ENCODE measurements around the gene NELL2.
"Not testable (repeated sequence)": the region's sequence is repeated elsewhere in the genome, so short reads cannot be mapped to it uniquely, and the experiment has no call there.

The NELL2 gene

DNA sequence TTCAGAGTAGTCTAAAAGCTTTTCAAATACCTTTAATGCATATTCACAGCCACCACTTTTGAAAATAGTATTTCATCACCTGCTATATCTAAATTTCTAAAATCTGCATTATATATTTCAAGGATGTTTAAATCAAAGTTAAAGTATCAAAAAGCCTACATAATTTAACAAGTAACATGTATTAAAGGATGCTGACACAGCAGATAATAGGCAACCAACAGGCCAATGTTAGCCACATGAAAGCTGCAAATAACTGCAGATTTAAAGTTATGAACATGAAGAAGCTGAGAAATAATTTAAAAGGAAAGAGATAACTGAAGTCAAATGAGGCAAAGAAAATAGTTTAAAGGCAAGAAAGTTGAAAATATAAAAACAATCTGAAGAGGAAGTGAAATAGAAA lies 39.8 kb upstream of the NELL2 start:
- no peak for DNase-seq (ENCODE audit: low read depth in 1 of 2, low spot score in 1 of 2)
- Histone ChIP-seq H3K27me3 (ENCODE audit: insufficient read depth, poor library complexity, severe bottlenecking) (no peaks in the 10 kb centered on the region), H3K27ac (replicated peaks) (no peak overlapping the region), H3K4me3 (replicated peaks; ENCODE audit: insufficient read depth, low read length) (no peak overlapping the region)
- no peak for TF ChIP-seq POLR2AphosphoS5 (IDR thresholded peaks at IDR 0.05; ENCODE audit: low read depth)
- TF ChIP-seq SPI1 (IDR thresholded peaks at IDR 0.05; ENCODE audit: borderline replicate concordance, low read depth), result no peak
- TF ChIP-seq, protein P1, sequence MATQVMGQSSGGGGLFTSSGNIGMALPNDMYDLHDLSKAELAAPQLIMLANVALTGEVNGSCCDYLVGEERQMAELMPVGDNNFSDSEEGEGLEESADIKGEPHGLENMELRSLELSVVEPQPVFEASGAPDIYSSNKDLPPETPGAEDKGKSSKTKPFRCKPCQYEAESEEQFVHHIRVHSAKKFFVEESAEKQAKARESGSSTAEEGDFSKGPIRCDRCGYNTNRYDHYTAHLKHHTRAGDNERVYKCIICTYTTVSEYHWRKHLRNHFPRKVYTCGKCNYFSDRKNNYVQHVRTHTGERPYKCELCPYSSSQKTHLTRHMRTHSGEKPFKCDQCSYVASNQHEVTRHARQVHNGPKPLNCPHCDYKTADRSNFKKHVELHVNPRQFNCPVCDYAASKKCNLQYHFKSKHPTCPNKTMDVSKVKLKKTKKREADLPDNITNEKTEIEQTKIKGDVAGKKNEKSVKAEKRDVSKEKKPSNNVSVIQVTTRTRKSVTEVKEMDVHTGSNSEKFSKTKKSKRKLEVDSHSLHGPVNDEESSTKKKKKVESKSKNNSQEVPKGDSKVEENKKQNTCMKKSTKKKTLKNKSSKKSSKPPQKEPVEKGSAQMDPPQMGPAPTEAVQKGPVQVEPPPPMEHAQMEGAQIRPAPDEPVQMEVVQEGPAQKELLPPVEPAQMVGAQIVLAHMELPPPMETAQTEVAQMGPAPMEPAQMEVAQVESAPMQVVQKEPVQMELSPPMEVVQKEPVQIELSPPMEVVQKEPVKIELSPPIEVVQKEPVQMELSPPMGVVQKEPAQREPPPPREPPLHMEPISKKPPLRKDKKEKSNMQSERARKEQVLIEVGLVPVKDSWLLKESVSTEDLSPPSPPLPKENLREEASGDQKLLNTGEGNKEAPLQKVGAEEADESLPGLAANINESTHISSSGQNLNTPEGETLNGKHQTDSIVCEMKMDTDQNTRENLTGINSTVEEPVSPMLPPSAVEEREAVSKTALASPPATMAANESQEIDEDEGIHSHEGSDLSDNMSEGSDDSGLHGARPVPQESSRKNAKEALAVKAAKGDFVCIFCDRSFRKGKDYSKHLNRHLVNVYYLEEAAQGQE (IDR thresholded peaks at IDR 0.05; ENCODE audit: insufficient replicate concordance, low read depth), result no peak
- no peak for TF ChIP-seq GABPA (IDR thresholded peaks at IDR 0.05; ENCODE audit: low read depth)
- TF ChIP-seq, protein P2, sequence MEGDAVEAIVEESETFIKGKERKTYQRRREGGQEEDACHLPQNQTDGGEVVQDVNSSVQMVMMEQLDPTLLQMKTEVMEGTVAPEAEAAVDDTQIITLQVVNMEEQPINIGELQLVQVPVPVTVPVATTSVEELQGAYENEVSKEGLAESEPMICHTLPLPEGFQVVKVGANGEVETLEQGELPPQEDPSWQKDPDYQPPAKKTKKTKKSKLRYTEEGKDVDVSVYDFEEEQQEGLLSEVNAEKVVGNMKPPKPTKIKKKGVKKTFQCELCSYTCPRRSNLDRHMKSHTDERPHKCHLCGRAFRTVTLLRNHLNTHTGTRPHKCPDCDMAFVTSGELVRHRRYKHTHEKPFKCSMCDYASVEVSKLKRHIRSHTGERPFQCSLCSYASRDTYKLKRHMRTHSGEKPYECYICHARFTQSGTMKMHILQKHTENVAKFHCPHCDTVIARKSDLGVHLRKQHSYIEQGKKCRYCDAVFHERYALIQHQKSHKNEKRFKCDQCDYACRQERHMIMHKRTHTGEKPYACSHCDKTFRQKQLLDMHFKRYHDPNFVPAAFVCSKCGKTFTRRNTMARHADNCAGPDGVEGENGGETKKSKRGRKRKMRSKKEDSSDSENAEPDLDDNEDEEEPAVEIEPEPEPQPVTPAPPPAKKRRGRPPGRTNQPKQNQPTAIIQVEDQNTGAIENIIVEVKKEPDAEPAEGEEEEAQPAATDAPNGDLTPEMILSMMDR (IDR thresholded peaks at IDR 0.05; ENCODE audit: insufficient read depth, low read length), result no peak

DNA sequence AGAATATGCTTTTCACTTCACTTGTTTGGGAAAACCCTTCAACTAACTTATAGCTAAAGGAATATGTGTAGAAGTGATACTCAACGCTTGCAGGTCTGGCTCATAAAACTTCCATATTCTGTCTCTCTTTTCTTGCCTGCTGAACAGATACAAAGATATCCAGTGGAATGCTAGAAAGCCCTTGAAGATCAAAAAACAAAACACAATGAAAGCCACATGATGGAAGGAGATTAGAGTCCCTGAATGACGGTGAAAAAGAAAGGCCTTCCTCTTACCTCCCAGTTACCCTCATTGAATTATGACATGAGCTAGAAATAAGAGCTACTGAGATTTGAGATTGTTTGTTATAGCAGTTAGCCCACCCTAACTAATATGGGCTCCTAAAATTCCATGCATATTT lies 28.2 kb upstream of the NELL2 start:
- TF ChIP-seq SPI1 (IDR thresholded peaks at IDR 0.05; ENCODE audit: borderline replicate concordance, low read depth), result no peak
- no peak for TF ChIP-seq GABPA (IDR thresholded peaks at IDR 0.05; ENCODE audit: low read depth)
- Histone ChIP-seq H3K27ac (replicated peaks) (no peak overlapping the region), H3K27me3 (ENCODE audit: insufficient read depth, poor library complexity, severe bottlenecking) (no peaks in the 10 kb centered on the region), H3K4me3 (replicated peaks; ENCODE audit: insufficient read depth, low read length) (no peak overlapping the region)
- no peak for DNase-seq (ENCODE audit: low read depth in 1 of 2, low spot score in 1 of 2)

DNA sequence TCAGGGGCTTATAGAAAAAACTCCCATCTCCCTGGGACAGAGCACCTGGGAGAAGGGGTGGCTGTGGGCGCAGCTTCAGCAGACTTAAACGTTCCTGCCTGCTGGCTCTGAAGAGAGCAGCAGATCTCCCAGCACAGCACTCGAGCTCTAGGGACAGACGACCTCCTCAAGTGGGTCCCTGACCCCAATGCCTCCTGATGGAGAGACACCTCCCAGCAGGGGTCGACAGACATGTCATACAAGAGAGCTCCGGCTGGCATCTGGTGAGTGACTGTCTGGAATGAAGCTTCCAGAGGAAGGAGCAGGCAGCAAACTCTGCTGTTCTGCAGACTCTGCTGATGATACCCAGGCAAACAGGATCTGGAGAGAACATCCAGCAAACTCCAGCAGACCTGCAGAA lies 22.0 kb upstream of the NELL2 start:
- not testable (repeated sequence) for H3K27me3 ChIP-seq (ENCODE audit: insufficient read depth, poor library complexity, severe bottlenecking); H3K4me3 ChIP-seq (replicated peaks; ENCODE audit: insufficient read depth, low read length); DNase-seq (ENCODE audit: low read depth in 1 of 2, low spot score in 1 of 2); H3K27ac ChIP-seq (replicated peaks)

DNA sequence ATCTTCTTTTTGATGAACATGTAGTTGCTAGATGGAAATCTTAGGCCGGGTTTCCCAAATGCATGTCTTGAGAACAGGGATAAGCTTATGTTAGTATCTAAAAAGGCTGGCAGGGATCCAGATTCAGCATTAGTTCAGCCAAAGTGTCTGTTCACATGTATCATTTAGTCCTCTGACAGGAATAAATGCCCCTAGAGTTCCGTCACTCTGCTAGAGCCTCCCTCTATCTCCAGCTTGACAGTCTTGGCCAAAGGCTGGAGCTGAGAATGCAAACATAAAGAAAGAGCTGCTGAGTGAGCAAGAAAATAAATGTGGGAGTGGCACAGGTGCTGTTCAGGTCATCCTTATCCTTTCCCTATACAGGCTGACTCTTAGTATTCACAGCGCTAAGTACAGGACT lies 13.8 kb upstream of the NELL2 start:
- H3K4me3 ChIP-seq (replicated peaks; ENCODE audit: insufficient read depth, low read length), result no peak overlapping the region
- TF ChIP-seq, protein P2 (IDR thresholded peaks at IDR 0.05; ENCODE audit: insufficient read depth, low read length), result no peak
- TF ChIP-seq, protein P1 (IDR thresholded peaks at IDR 0.05; ENCODE audit: insufficient replicate concordance, low read depth), result no peak
- TF ChIP-seq GABPA (IDR thresholded peaks at IDR 0.05; ENCODE audit: low read depth), result no peak
- no peak for TF ChIP-seq SPI1 (IDR thresholded peaks at IDR 0.05; ENCODE audit: borderline replicate concordance, low read depth)
- no peak for TF ChIP-seq POLR2AphosphoS5 (IDR thresholded peaks at IDR 0.05; ENCODE audit: low read depth)
- no peaks in the 10 kb centered on the region for H3K27me3 ChIP-seq (ENCODE audit: insufficient read depth, poor library complexity, severe bottlenecking)
- DNase-seq (ENCODE audit: low read depth in 1 of 2, low spot score in 1 of 2), result no peak
- no peak overlapping the region for H3K27ac ChIP-seq (replicated peaks)

DNA sequence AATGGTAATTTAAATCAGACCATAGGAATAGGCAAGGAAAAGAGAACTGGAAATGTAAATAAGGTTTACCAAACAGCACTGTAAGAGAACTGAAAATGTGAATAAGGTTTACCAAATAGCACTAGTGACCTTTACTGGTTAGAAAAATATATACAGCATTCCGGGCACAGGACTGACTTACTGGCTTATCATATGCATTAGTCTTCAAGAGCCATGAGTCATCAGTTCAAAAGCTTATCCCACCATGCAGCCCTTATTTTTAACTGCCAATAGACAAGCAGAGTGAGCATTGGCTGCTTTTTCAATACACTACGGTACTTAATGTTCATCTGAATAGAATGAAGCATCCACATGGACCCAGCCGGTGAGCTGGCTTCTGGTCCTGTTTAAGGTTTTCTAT lies 13.0 kb upstream of the NELL2 start:
- Histone ChIP-seq H3K27me3 (ENCODE audit: insufficient read depth, poor library complexity, severe bottlenecking) (no peaks in the 10 kb centered on the region), H3K4me3 (replicated peaks; ENCODE audit: insufficient read depth, low read length) (no peak overlapping the region), H3K27ac (replicated peaks) (no peak overlapping the region)
- TF ChIP-seq, protein P2 (IDR thresholded peaks at IDR 0.05; ENCODE audit: insufficient read depth, low read length), result no peak
- TF ChIP-seq POLR2AphosphoS5 (IDR thresholded peaks at IDR 0.05; ENCODE audit: low read depth) (no peak), SPI1 (IDR thresholded peaks at IDR 0.05; ENCODE audit: borderline replicate concordance, low read depth) (no peak), GABPA (IDR thresholded peaks at IDR 0.05; ENCODE audit: low read depth) (no peak)
- TF ChIP-seq, protein P1 (IDR thresholded peaks at IDR 0.05; ENCODE audit: insufficient replicate concordance, low read depth), result no peak
- no peak for DNase-seq (ENCODE audit: low read depth in 1 of 2, low spot score in 1 of 2)
